HG03575 (cell line): ENCODE measurements around the gene FHOD3.

ENCODE experiments used
- ATAC-seq: cut with Tn5 transposase; IDR thresholded peaks from one replicate; pipeline ENCODE4 v1.9.1; 2021; ENCODE audit not compliant: unreplicated experiment, insufficient number of reproducible peaks, low FRiP score; ENCODE audit errors: extremely low read depth

The FHOD3 gene

GRCh38 chr18:36484591-36484990 lies 187.1 kb downstream of the FHOD3 start:
- no peak for ATAC-seq

- ATAC-seq, result no peak
Observed at GRCh38 chr18:36485772-36486171, 188.3 kb downstream of the FHOD3 start.

- ATAC-seq, result no peak
Observed at GRCh38 chr18:36488131-36488530, 190.6 kb downstream of the FHOD3 start.

GRCh38 chr18:36490897-36491296 lies 193.4 kb downstream of the FHOD3 start:
- ATAC-seq, result no peak

- no peak for ATAC-seq
Observed at GRCh38 chr18:36492604-36493329, 195.3 kb downstream of the FHOD3 start.

GRCh38 chr18:36493349-36494159 lies 196.0 kb downstream of the FHOD3 start:
- no peak for ATAC-seq

- no peak for ATAC-seq
Observed at GRCh38 chr18:36494160-36494437, 196.6 kb downstream of the FHOD3 start.

GRCh38 chr18:36496022-36496421 lies 198.5 kb downstream of the FHOD3 start:
- ATAC-seq, result no peak

GRCh38 chr18:36499938-36500337 lies 202.4 kb downstream of the FHOD3 start:
- peak; percentile 57 for ATAC-seq

- no peak for ATAC-seq
Observed at GRCh38 chr18:36501100-36501499, 203.6 kb downstream of the FHOD3 start.

GRCh38 chr18:36503477-36503876 lies 206.0 kb downstream of the FHOD3 start:
- ATAC-seq, result no peak

GRCh38 chr18:36504928-36505327 lies 207.4 kb downstream of the FHOD3 start:
- ATAC-seq, result no peak

- no peak for ATAC-seq
Observed at GRCh38 chr18:36505665-36506064, 208.2 kb downstream of the FHOD3 start.

- no peak for ATAC-seq
Observed at GRCh38 chr18:36509646-36510197, 212.2 kb downstream of the FHOD3 start.

- no peak for ATAC-seq
Observed at GRCh38 chr18:36511791-36512352, 214.4 kb downstream of the FHOD3 start.

- no peak for ATAC-seq
Observed at GRCh38 chr18:36513556-36513955, 216.0 kb downstream of the FHOD3 start.

- ATAC-seq, result no peak
Observed at GRCh38 chr18:36514778-36515177, 217.3 kb downstream of the FHOD3 start.

- no peak for ATAC-seq
Observed at GRCh38 chr18:36516258-36516657, 218.7 kb downstream of the FHOD3 start.

GRCh38 chr18:36516726-36517125 lies 219.2 kb downstream of the FHOD3 start:
- no peak for ATAC-seq

GRCh38 chr18:36518839-36519238 lies 221.3 kb downstream of the FHOD3 start:
- ATAC-seq, result no peak
